Esophagus squamous epithelium (tissue), 5 donors: ENCODE data around the gene SOX6. TPM values are rescaled to one million over a fixed set of nuclear protein-coding genes. Genes with fewer than 3 reads are reported as not detected.
A peak's percentile ranks its signal among the peaks of the same experiment; 100 is the strongest.

ENCODE experiments used
- DNase-seq: peaks from one replicate; lab custom pipeline; 2025; lab: John Stamatoyannopoulos, UW
- H3K27ac ChIP-seq, 4 donors: fragments of 200-600 bp; sonication (generic); one replicate each; pipeline ENCODE4 v1.5.1; 2016 to 2019; ENCODE audit warnings: mild to moderate bottlenecking in 1 of 4
- H3K27me3 ChIP-seq, 4 donors: fragments of 200-600 bp; sonication (generic); 1 replicate in 3 of 4; 2 replicates in 1 of 4; pipeline versions ENCODE4 v1.5.1 to v1.6.0; 2017 to 2021; ENCODE audit warnings: antibody characterized with exemption in 1 of 4
- H3K36me3 ChIP-seq, 3 donors: fragments of 200-600 bp; sonication (generic); one replicate each; pipeline ENCODE4 v1.5.1; 2016 to 2019
- H3K4me1 ChIP-seq, 3 donors: fragments of 200-600 bp; sonication (generic); one replicate each; pipeline ENCODE4 v1.5.1; 2017 to 2019
- H3K4me3 ChIP-seq, 4 donors: fragments of 200-600 bp; sonication (generic); 1 replicate in 3 of 4; 2 replicates in 1 of 4; pipeline ENCODE4 v1.5.1; 2016 to 2019; ENCODE audit warnings: mild to moderate bottlenecking in 2 of 4, moderate library complexity in 1 of 4
- H3K9me3 ChIP-seq, 3 donors: fragments of 200-600 bp; sonication (generic); one replicate each; pipeline ENCODE4 v1.5.1; 2016 to 2019
- POLR2A ChIP-seq, 4 donors: fragments of 450-650 bp; IDR thresholded peaks; one replicate each; pipeline ENCODE4 v1.6.1; 2017; ENCODE audit warnings: antibody characterized with exemption in 4 of 4, mild to moderate bottlenecking in 4 of 4, moderate library complexity in 3 of 4
- WGBS, 2 donors: methylation state at CpG; one replicate each; pipeline ENCODE4 v1.1.5; 2018; 5-methylcytosine and 5-hydroxymethylcytosine counted together
- intact Hi-C: fragments of 100-400 bp; cut with DNase I; formaldehyde crosslinking; loops from one replicate; pipeline ENCODE4 v1.15.0; 2022
- total RNA-seq, 4 donors: library from RNA; depleted of rRNA; stranded (reverse); fragments of >200 nt; gene quantifications; one replicate each; pipeline ENCODE4 v1.1.0, GENCODE V29; 2016
- TF ChIP-seq, protein P1 (sequence below), 6 experiments: fragments of 450-650 bp in 4 of 6; fragments of 200-600 bp in 2 of 6; sonication (generic) in 2 of 6; IDR thresholded peaks; one replicate each; pipeline ENCODE4 v1.5.1; 2016 to 2019; ENCODE audit warnings: antibody characterized with exemption in 6 of 6, mild to moderate bottlenecking in 4 of 6, moderate library complexity in 4 of 6
- donor health status: DM: yes; HTN: yes; CAD: no.

Gene SOX6
- total RNA-seq, 4 donors from 2014 or later, result 7.8 to 16.0 (median 10.6) TPM

DNA sequence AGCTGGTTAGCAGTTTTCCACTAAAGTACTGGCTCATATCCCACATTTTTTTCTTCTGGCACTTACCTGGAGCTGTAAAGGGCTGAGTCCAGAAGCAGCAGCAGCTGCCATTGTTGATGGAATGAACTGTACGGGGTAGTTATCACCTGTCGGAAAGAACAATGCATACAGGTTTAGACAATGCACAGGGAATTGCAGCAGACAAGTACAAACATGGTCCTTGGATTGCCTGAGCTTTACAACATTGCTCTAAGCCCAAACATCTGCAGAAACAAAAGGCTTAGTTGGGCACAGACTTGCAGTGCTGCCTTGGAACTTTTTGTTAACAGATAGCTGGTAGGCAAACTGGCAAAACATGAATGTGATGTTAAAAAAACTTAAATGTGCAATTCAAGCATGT, 258.8 kb downstream of the SOX6 start:
- Histone ChIP-seq H3K9me3 (no peaks in the 10 kb centered on the region), H3K4me3 (no peak overlapping the region), H3K27me3 (no peaks in the 10 kb centered on the region), H3K4me1 (peaks cover 0 to 50% (median 5%) of the 10 kb centered on the region in 3 donors), H3K27ac (peak overlapping the region in 2 of 4 donors; percentile 50 to 57), H3K36me3 (no peaks in the 10 kb centered on the region)
- TF ChIP-seq, protein P1, sequence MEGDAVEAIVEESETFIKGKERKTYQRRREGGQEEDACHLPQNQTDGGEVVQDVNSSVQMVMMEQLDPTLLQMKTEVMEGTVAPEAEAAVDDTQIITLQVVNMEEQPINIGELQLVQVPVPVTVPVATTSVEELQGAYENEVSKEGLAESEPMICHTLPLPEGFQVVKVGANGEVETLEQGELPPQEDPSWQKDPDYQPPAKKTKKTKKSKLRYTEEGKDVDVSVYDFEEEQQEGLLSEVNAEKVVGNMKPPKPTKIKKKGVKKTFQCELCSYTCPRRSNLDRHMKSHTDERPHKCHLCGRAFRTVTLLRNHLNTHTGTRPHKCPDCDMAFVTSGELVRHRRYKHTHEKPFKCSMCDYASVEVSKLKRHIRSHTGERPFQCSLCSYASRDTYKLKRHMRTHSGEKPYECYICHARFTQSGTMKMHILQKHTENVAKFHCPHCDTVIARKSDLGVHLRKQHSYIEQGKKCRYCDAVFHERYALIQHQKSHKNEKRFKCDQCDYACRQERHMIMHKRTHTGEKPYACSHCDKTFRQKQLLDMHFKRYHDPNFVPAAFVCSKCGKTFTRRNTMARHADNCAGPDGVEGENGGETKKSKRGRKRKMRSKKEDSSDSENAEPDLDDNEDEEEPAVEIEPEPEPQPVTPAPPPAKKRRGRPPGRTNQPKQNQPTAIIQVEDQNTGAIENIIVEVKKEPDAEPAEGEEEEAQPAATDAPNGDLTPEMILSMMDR (IDR thresholded peaks at IDR 0.05), result no peak
- no peak for TF ChIP-seq POLR2A (IDR thresholded peaks at IDR 0.05)
- intact Hi-C loops, result no loop called here
- WGBS, 2 donors, result 33% methylated on average over 2 of the region's 2 CpGs
- DNase-seq, result no peak

DNA sequence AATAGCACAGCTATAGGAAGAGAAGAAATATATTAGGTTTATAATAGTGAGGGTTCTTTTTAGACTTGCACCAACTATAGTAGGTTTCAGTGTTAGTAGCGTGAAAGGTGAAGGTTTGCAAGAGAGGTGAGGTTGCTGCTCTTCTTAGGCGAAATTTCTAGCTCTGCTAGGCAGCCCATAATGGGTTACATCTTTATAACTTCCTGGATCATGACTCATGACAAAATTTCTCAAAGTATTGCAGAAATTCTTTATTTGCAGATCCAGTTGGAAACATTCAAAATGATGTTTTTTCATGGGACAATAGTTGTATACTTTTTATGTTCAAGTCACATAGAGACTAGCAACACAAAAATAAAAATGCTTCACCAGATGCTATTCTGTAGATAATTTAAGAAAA, 260.0 kb downstream of the SOX6 start:
- intact Hi-C loops, result no loop called here
- H3K27me3 ChIP-seq, result no peaks in the 10 kb centered on the region
- no peaks in the 10 kb centered on the region for H3K36me3 ChIP-seq
- H3K4me1 ChIP-seq, result peaks cover 0 to 60% (median 5%) of the 10 kb centered on the region in 3 donors
- DNase-seq, result no peak
- no peaks in the 10 kb centered on the region for H3K9me3 ChIP-seq
- no peak overlapping the region for H3K27ac ChIP-seq
- no peak overlapping the region for H3K4me3 ChIP-seq
- 64 to 80% methylated on average over 2 of the region's 2 CpGs for WGBS, 2 donors
- TF ChIP-seq POLR2A (IDR thresholded peaks at IDR 0.05), result no peak
- TF ChIP-seq, protein P1 (IDR thresholded peaks at IDR 0.05), result no peak

DNA sequence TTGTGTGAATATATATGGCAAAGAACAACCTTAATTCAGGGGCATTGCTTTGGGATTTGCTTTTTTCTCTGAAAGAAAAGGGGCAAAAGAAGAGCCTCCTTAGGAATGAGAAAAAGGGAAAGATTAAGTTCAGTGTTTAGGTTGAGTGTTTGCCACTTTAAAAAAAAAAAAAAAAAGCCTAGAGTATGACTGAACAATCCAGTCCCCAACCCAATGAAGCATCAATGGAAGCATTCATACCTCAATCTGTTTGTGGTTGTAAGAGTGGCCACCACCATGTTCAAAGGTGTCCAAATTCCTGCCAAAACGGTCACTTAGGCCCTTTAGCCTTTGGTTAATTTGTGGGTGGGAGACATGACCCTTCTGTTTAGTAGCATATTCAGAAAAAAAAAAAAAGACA, 260.6 kb downstream of the SOX6 start:
- Histone ChIP-seq H3K9me3 (no peaks in the 10 kb centered on the region), H3K36me3 (no peaks in the 10 kb centered on the region), H3K4me3 (no peak overlapping the region), H3K27me3 (no peaks in the 10 kb centered on the region), H3K4me1 (peaks cover 0 to 60% (median 5%) of the 10 kb centered on the region in 3 donors), H3K27ac (no peak overlapping the region)
- intact Hi-C loops, result no loop called here
- DNase-seq, result no peak
- 63 to 67% methylated on average over 1 of the region's 1 CpG for WGBS, 2 donors
- TF ChIP-seq, protein P1 (IDR thresholded peaks at IDR 0.05), result no peak
- no peak for TF ChIP-seq POLR2A (IDR thresholded peaks at IDR 0.05)

DNA sequence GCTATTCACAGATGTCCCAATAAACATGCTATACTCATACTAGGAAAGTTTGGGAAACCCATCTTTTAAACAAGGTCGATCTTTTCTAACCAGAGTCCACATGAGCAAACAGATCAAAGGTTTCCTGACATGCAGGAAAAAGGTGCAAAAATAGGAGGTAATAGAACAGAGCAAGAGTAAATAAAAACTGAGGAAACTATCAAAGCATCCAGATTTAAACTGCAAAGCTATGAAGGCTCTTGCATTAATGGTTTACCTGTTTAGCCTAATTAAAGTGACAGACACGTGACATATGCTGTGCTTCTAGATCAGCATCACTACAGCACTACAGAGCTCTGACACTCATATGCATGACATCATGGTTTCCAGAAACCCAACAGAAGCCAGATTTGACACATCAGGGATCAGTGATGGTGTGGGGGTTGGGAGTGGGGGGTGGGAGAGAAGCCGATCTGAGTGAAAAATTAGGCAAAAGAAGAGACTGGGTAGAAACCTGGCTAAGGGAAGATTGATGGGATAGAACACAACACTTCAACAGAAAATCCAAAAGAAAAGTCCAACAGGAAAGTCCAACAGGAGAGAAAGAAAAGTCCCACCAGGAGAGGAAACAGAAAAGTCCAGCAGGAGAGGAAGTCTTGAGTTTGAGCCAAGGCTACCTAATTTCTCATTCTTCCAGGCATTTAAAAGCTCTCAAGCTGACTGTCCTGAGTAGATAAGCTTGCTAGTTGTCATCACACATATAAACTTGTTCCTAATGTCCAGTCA, 262.3 kb downstream of the SOX6 start:
- no peak overlapping the region for H3K27ac ChIP-seq
- 80 to 85% methylated on average over 3 of the region's 3 CpGs for WGBS, 2 donors
- no peak for DNase-seq
- intact Hi-C loops, result no loop called here
- H3K36me3 ChIP-seq, result no peaks in the 10 kb centered on the region
- peaks cover 0 to 43% (median 4%) of the 10 kb centered on the region in 3 donors for H3K4me1 ChIP-seq
- H3K9me3 ChIP-seq, result no peaks in the 10 kb centered on the region
- no peak overlapping the region for H3K4me3 ChIP-seq
- no peaks in the 10 kb centered on the region for H3K27me3 ChIP-seq
- TF ChIP-seq, protein P1 (IDR thresholded peaks at IDR 0.05), result no peak
- no peak for TF ChIP-seq POLR2A (IDR thresholded peaks at IDR 0.05)

DNA sequence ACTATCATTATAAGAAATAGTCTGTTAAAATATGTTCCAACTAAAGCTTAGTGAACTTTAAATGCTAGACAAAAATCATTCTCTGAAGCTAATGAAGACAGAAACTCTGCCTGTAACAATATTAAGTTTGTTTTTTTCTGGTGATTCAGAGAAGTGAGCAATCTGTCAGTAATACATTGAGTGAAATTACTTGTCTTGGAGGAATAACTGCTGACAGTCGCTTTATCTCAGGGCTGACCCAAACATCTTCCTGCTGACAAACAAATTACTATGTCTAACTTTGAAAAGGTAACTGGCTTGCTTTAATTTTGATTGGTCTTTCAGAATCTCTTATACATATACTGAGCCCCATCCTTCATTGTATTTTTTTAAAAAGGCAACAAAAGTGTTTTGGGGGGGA, 264.5 kb downstream of the SOX6 start:
- no peaks in the 10 kb centered on the region for H3K27me3 ChIP-seq
- TF ChIP-seq, protein P1 (IDR thresholded peaks at IDR 0.05), result no peak
- TF ChIP-seq POLR2A (IDR thresholded peaks at IDR 0.05), result no peak
- 57 to 64% methylated on average over 1 of the region's 1 CpG for WGBS, 2 donors

More for the DNA sequence above, 264.5 kb downstream of the SOX6 start:
- no peaks in the 10 kb centered on the region for H3K9me3 ChIP-seq
- no peak for DNase-seq
- H3K27ac ChIP-seq, result no peak overlapping the region
- intact Hi-C loops, result no loop called here
- no peak overlapping the region for H3K4me3 ChIP-seq
- H3K4me1 ChIP-seq, result peaks cover 0 to 22% (median 0%) of the 10 kb centered on the region in 3 donors
- no peaks in the 10 kb centered on the region for H3K36me3 ChIP-seq
